AG04450 (cell line): ENCODE data around the gene ATP5F1D. TPM values are rescaled to one million over a fixed set of nuclear protein-coding genes. Genes with fewer than 3 reads are reported as not detected.

ENCODE experiments used
- CTCF ChIA-PET: fragments of 300-600, 350-600 bp; formaldehyde crosslinking; extraction: SDS; loops from one replicate; lab custom pipeline; 2022; ENCODE audit warnings: antibody characterized with exemption, inconsistent platforms; lab: Charles Lee
- POLR2A ChIA-PET: fragments of 350-600 bp; formaldehyde crosslinking; extraction: SDS; loops from one replicate; lab custom pipeline; 2021; ENCODE audit warnings: antibody characterized with exemption, inconsistent platforms; lab: Yijun Ruan, JAX
- DNase-seq: peaks from one replicate; pipeline ENCODE4 v3.0.0-alpha.2; 2011; ENCODE audit warnings: low read depth, low spot score
- H3K27ac ChIP-seq: one replicate; pipeline ENCODE4 v1.5.1; 2012; ENCODE audit warnings: low read depth, low read length, control low read depth
- H3K27me3 ChIP-seq: one replicate; pipeline ENCODE4 v1.6.0; 2012; ENCODE audit warnings: low read length; ENCODE audit not compliant: control insufficient read depth, insufficient read depth
- H3K4me3 ChIP-seq: 2 replicates; pipeline ENCODE4 v1.5.1; 2011; ENCODE audit warnings: mild to moderate bottlenecking, low read depth, low read length, control low read depth
- H3K9me3 ChIP-seq: 2 replicates; pipeline ENCODE4 v1.5.1; 2012; ENCODE audit warnings: low read length; ENCODE audit not compliant: control insufficient read depth, insufficient read depth
- polyA plus RNA-seq: library from polyadenylated mRNA; depleted of rRNA; stranded (reverse); fragments of >200 nt; gene quantifications from 2 replicates; pipeline ENCODE4 v1.2.3, GENCODE V29; 2011
- TF ChIP-seq, protein P1 (sequence below): IDR thresholded peaks from 2 replicates; pipeline ENCODE4 v1.5.1; 2011; ENCODE audit warnings: low read depth, low read length, control low read depth, inconsistent platforms

ATP5F1D gene
- polyA plus RNA-seq, 1 experiment: 36.4 TPM

DNA sequence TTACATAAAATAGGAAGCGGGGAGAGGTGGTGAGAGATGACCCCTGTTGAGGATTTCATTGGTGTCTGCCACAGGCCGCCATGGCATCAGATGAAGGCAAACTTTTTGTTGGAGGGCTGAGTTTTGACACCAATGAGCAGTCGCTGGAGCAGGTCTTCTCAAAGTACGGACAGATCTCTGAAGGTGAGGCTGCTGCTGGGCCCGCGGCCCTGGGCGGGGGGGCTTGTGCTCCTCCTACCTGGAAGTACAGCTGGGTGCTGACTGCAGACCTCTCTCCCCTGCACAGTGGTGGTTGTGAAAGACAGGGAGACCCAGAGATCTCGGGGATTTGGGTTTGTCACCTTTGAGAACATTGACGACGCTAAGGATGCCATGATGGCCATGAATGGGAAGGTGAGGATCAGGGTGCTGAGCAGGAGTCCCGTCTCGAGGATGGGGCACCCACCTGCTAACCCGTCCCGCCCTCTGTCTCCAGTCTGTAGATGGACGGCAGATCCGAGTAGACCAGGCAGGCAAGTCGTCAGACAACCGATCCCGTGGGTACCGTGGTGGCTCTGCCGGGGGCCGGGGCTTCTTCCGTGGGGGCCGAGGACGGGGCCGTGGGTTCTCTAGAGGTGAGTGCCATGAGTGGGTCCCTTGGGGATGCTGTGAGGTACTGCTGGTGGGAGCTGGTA lies 29.4 kb downstream of the ATP5F1D start:
- TF ChIP-seq, protein P1, sequence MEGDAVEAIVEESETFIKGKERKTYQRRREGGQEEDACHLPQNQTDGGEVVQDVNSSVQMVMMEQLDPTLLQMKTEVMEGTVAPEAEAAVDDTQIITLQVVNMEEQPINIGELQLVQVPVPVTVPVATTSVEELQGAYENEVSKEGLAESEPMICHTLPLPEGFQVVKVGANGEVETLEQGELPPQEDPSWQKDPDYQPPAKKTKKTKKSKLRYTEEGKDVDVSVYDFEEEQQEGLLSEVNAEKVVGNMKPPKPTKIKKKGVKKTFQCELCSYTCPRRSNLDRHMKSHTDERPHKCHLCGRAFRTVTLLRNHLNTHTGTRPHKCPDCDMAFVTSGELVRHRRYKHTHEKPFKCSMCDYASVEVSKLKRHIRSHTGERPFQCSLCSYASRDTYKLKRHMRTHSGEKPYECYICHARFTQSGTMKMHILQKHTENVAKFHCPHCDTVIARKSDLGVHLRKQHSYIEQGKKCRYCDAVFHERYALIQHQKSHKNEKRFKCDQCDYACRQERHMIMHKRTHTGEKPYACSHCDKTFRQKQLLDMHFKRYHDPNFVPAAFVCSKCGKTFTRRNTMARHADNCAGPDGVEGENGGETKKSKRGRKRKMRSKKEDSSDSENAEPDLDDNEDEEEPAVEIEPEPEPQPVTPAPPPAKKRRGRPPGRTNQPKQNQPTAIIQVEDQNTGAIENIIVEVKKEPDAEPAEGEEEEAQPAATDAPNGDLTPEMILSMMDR: no peak
- Histone ChIP-seq H3K4me3 (peak overlapping the region; percentile 94), H3K9me3 (peaks cover 12% of the 10 kb centered on the region; the same call in 1 of the 2 replicates), H3K27me3 (no peaks in the 10 kb centered on the region), H3K27ac (peak overlapping the region; percentile 94)
- DNase-seq: no peak
- ChIA-PET CTCF (no interaction called here), POLR2A (interaction anchor here (1.5 kb wide), 1 partner anchor 27 kb away, joined by 5 read pairs; no protein-coding TSS in a partner anchor)

DNA sequence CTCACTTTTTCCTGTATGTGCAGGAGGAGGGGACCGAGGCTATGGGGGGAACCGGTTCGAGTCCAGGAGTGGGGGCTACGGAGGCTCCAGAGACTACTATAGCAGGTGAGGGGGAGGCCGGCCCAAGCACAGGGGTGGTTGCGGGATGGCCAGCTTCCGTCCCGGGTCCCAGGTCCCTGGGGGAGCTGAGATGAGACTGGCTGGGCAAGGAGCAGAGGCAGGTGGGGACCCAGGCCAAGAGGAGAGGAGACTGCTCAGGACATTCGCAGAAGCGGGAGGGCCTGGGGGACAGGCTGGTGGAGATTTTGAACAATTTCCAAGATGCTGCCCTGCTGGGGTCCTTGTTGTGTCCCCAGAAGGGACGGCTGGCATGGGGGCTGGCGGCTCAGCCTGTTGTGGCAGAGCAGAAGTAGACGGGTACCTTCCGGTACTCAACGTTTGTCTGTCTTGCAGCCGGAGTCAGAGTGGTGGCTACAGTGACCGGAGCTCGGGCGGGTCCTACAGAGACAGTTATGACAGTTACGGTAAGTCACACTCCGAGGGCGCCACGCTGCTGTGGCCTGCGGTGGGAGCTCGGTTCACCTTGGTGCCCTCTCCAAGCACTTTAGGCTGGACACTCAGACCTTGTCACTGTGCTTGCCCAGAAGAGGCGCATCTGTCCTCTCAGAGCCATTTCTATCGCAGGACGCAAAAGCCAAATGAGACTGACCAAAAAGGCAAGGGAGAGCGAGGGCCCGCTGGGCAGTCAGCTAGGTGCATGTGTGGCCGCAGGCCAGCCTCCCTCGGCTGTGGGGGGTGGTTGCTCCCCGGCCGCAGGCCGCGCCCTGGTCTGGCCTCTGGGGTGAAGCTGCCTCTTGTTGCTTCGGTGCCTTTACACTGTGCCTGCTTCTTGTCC lies 30.2 kb downstream of the ATP5F1D start:
- DNase-seq: no peak
- Histone ChIP-seq H3K27me3 (no peaks in the 10 kb centered on the region), H3K4me3 (peak overlapping the region; percentile 5; the same call in 1 of the 2 replicates), H3K9me3 (peaks cover 12% of the 10 kb centered on the region; the same call in 1 of the 2 replicates), H3K27ac (no peak overlapping the region)
- TF ChIP-seq, protein P1: no peak
- ChIA-PET POLR2A (interaction anchor here (0.6 to 2.5 kb wide), 4 partner anchors 8 to 1204 kb away, joined by 3 to 13 read pairs (median 6); partner anchors contain the start of gene GADD45B), CTCF (interaction anchor here (2.6 kb wide), 1 partner anchor 28 kb away, joined by 12 read pairs; no protein-coding TSS in a partner anchor)

- no peak overlapping the region for H3K4me3 ChIP-seq
- no peak for DNase-seq
- H3K9me3 ChIP-seq: peaks cover 12% of the 10 kb centered on the region; the same call in 1 of the 2 replicates
- ChIA-PET CTCF (interaction anchor here (1.0 to 2.6 kb wide), 2 partner anchors 29 to 159 kb away, joined by 3 to 12 read pairs; no protein-coding TSS in a partner anchor), POLR2A (interaction anchor here (0.6 to 2.5 kb wide), 7 partner anchors 8 to 1203 kb away, joined by 3 to 13 read pairs (median 5); partner anchors contain the start of gene GADD45B)
- TF ChIP-seq, protein P1: no peak
- no peaks in the 10 kb centered on the region for H3K27me3 ChIP-seq
- H3K27ac ChIP-seq: no peak overlapping the region
Observed at GRCh38 chr19:1272423-1273262, 31.1 kb downstream of the ATP5F1D start.

- TF ChIP-seq, protein P1: no peak
- H3K4me3 ChIP-seq: no peak overlapping the region
- peak overlapping the region; percentile 21 for H3K27ac ChIP-seq
- ChIA-PET CTCF (interaction anchor here (1.0 to 2.6 kb wide), 2 partner anchors 29 to 160 kb away, joined by 3 to 12 read pairs; no protein-coding TSS in a partner anchor), POLR2A (interaction anchor here (0.7 to 2.5 kb wide), 4 partner anchors 17 to 29 kb away, joined by 3 to 13 read pairs (median 4); no protein-coding TSS in a partner anchor)
- H3K9me3 ChIP-seq: peaks cover 12% of the 10 kb centered on the region; the same call in 1 of the 2 replicates
- DNase-seq: no peak
- H3K27me3 ChIP-seq: no peaks in the 10 kb centered on the region
Observed at GRCh38 chr19:1273263-1274041, 31.9 kb downstream of the ATP5F1D start.
